ENCODE measurements around the gene DGKD.
"Not testable (repeated sequence)": the region's sequence is repeated elsewhere in the genome, so short reads cannot be mapped to it uniquely, and the experiment has no call there.

Gene DGKD, protein sequence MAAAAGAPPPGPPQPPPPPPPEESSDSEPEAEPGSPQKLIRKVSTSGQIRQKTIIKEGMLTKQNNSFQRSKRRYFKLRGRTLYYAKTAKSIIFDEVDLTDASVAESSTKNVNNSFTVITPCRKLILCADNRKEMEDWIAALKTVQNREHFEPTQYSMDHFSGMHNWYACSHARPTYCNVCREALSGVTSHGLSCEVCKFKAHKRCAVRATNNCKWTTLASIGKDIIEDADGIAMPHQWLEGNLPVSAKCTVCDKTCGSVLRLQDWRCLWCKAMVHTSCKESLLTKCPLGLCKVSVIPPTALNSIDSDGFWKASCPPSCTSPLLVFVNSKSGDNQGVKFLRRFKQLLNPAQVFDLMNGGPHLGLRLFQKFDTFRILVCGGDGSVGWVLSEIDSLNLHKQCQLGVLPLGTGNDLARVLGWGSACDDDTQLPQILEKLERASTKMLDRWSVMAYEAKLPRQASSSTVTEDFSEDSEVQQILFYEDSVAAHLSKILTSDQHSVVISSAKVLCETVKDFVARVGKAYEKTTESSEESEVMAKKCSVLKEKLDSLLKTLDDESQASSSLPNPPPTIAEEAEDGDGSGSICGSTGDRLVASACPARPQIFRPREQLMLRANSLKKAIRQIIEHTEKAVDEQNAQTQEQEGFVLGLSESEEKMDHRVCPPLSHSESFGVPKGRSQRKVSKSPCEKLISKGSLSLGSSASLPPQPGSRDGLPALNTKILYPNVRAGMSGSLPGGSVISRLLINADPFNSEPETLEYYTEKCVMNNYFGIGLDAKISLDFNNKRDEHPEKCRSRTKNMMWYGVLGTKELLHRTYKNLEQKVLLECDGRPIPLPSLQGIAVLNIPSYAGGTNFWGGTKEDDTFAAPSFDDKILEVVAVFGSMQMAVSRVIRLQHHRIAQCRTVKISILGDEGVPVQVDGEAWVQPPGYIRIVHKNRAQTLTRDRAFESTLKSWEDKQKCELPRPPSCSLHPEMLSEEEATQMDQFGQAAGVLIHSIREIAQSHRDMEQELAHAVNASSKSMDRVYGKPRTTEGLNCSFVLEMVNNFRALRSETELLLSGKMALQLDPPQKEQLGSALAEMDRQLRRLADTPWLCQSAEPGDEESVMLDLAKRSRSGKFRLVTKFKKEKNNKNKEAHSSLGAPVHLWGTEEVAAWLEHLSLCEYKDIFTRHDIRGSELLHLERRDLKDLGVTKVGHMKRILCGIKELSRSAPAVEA

DNA sequence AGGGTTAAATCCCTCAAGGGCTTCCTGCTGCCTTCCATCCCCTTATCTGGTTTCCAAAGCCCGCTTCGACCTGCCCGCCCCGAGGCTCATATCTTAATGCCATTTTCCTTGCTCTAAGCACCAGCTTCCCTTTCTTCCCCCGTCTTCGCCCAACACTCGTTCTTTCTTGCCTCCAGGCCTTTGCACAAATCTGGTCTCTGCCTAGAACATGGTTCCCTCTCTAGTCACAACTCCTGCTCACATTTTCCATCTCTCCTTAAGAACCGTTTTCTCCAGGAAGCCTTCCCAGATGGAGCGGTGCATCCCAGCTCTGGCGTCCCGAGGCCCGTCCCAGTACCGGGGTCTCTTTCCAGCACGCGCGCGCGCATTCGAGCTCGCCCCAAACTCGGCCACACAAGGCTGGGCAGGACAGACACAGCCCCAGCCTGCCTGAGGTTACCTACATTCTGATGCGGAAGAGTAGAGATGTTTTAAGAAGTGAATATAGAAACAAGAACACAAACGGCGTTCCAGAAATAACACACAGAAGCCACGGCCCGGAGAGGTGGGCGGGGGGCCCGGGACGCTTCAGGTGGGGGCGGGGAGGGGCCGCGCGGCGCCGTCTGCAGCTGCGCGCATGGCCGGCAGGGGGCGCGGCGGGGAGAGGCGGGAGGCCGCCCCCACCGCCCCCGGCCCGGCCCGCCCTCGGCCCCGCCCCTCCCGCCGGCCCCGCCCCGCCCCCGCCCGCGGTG is at the start of gene DGKD:
DGKD (plus strand) TSS at position 726 of the 731 bp plus-strand sequence. CDS start 25 bp downstream, outside the sequence.
- peak; percentile 52 for DNase-seq

DNA sequence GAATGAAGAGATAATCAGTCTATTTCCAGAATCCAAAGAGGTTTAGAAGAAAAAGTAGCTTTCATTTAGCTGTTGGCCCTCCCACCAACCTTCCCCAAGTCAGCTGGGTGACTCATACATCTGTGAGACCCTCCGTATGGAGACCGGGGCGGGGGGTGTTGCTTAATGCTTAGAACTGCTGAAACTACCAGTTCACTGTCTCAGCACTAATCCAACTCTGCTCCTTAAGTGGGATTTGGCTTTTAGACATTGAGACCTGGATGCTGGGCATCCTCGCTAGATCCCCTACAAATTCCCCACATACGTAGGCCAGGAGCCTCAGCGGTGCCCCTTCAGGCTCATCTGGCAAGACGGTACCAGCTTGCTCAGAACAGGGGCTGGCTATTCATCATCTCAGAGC is 46.7 kb upstream of the DGKD start, which contains the start of gene SAG:
SAG (plus strand) TSS at position 252 of the 400 bp plus-strand sequence. CDS start 1,374 bp downstream, outside the sequence.
- DNase-seq = no peak

DNA sequence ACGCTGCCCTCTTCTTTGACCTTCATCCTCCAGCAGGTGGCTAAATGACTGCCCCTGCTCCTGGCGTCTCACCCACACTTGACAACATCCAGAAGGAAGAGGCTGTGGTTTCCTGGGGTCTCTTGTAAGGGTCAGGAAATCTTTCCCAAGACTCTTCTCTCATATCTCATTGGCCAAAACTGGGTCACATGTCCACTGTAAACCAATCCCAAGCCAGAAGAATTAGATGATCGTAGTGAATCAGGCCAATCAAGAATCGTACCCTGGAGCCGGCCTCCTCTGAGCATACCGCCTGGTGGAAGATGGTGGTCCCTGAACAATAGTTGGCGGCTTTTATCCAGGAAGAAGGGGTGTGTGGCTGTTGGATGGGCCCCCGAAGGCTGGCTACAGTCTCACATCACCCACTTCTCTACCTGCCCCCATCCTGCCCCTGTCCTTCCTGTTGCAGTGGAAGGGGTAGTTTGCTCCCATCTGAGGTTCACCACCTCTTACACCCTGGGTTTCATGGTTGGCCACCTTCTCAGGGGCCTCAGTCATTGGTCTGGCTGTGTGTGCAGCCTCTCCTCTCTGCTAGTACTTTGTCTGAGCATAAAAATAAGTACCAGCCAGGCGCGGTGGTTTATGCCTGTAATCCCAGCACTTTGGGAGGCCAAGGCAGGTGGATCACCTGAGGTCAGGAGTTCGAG is 42.9 kb upstream of the DGKD start:
- DNase-seq = no peak

DNA sequence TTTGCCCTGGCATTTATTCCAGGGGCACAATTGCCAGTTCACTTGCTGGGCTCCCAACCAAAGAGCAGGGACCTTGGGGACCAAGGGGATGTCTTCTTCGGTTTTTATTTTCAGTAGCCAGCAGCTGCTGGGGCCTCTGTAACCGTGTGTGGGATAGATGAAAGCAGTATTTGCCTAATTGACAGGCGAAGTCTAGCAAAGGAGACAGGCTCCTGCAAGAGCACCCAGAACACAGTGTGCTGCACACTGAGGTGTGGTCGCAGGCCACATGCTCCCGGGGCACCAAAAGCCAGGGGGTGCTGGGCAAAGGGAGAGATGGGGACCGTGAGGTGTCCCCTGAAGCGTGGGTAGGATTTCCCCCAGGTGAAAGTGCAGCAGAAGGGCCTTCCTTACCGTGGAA is 41.4 kb upstream of the DGKD start:
- no peak for DNase-seq

DNA sequence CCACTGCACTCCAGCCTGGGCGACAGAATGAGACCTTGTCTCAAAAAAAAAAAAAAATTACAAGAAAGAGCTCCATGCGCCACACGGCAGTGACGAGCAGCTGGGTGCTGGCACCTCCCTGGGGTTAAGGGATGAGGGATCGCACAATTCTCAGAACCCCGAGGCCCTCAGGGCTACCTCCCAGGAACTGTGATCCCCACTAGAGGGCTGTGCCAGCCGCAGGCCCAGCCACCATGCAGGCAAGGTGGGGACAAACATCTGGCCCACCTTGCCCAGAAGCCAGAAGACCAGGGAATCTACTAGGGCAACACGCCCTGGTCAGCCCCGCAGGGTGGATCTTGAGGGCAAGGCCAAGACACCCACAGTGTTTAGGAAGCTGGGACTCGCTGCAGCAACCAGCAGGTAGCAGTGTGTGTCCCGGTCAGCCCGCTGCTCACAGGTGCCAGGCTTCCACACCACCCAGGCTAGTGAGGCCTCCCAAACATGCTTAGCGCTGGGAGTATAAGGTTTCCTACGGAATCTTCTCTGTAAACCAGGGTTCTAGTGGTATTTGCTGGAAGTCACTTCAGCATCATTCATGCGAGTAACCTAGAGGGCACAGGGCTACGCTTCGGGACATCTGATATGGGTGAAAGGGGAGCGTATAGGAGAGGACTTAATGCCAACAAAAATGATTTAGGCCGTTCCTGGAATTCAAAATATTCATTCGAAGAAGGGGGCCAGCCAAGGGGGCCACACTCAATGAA is 39.9 kb upstream of the DGKD start:
- DNase-seq = no peak

DNA sequence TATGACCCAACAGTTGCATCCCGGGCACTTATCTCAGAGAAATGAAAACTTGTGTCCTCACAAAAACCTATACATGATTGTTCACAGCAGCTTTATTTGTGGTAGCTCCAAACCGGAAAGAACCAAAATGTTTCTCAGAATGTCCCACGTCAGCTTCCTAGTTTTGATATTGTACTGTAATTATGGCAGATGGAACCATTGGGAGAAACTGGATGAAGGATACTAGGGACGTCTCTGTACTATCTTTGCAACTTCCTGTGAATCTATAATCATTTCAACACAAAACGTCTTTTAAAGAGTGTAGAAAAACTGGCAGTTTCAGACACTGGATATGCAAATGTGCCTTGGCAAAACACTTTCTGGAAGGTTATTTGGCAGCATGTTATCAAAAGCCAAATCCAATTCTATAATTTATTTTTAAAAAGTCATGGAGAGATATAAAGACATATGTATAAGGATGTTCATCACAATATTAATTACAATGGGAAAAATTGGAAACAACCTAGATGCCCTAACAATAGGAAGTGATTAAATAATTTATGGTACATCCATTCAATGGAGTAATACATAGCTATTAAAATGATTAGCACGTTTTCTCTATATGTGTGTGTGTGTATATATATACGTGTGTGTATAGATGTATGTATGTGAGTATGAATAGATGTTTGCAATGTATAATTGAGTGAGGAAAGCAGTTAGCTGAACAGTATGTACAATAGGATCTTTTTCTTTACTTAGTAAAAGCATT is 36.9 kb upstream of the DGKD start:
- DNase-seq = no peak

DNA sequence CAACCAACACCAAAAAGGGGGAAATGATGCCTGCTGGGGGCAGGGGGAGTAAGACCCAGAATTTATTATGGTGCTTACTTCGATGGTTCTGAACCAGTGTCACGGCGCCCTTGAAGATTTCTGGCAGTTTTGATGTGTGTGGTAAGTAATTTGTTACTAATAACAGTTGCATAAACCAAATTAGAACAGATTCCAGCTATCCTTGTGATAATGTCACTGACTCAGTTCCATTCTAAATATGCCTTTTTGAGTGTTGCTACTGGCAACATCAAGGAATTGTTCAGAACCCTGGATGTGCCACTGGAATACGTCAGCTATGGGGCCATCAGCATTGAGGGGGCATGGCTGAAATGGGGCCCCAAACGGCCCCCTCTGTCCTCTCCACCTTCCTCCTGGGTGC is 35.0 kb upstream of the DGKD start:
- DNase-seq = no peak

DNA sequence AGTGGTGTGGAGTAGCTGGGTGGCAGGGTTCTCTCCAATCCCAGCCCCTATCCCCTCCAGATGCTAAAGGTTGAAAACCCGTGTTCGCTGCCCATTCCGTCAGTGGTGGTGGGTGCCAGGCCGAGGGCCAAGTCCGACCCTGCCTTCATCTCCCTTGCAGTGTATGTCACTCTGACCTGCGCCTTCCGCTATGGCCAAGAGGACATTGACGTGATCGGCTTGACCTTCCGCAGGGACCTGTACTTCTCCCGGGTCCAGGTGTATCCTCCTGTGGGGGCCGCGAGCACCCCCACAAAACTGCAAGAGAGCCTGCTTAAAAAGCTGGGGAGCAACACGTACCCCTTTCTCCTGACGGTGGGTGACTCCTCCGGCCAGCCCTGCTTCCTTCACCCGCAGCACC is 33.8 kb upstream of the DGKD start:
- no peak for DNase-seq

DNA sequence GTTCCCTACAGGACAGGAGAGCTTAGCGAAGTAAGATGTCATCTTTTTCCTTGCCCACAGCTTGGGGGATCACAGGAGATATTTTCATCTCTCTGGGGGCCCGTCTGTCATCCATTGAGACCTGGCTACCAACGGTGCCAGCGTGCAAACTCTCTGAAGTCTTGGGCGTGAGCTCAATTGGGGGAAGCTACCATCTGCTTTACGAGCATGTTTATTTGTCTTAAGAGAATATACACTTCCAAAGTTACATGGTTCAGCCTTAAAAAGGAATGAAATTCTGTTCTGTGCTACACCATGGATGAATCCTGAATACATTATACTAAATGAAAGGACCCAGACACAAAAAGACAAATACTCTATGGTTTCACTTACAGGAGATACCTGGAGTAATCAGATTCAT is 33.1 kb upstream of the DGKD start:
- DNase-seq = no peak

DNA sequence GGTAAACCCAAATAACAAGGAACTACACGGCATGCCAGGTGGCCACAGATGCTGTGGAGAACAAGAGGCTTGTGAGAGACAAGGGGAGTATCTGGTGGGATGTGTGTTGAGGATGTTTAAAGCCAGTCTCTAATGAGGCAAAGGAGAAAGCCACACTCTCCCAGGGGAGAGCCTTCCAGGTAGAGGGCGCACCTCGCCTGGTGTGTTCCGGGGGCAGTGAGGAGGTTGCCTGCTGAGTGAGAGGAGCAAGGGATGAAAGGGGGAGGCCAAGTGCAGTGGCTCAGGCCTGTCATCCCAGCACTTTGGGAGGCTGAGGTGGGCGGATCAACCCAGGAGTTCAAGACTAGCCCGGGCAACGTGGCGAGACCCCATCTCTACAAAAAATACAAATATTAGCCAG is 30.4 kb upstream of the DGKD start:
- no peak for DNase-seq

DNA sequence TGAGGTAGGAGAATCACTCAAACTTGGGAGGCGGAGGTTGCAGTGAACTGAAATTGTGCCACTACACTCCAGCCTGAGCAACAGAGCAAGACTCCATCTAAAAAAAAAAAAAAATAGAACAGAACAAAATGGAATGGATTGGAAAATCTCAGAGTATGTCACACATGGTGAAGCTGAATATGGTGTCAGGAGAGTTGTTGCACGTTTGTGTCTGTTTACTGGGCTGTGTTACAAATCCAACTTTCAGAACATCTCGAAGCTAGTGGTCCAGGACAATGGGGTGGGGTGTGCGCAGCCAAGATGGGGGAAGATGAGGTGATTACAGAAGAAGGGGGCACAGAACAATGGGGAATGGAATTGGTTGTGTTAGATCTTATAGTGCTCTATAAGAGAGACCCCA is 29.0 kb upstream of the DGKD start:
- no peak for DNase-seq

DNA sequence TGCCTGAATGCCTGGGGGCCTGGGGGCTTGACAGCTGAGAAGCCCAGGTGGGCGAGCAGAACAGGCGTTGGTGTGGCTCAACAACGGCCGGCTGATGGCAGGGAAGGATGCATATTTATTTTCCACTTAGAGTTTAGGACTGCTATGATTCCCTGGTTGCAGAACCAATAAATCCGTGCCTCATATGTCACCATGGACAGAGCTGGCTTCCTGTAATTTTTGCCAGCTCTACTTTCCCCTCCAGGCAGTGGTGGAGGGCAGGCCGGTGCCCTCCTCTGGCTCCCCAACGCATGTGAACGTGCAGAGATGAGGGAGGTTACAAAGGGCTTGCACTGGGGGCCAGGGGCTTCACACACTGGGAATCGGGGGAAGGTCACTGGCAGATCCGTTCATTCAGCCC is 28.5 kb upstream of the DGKD start:
- DNase-seq = no peak

DNA sequence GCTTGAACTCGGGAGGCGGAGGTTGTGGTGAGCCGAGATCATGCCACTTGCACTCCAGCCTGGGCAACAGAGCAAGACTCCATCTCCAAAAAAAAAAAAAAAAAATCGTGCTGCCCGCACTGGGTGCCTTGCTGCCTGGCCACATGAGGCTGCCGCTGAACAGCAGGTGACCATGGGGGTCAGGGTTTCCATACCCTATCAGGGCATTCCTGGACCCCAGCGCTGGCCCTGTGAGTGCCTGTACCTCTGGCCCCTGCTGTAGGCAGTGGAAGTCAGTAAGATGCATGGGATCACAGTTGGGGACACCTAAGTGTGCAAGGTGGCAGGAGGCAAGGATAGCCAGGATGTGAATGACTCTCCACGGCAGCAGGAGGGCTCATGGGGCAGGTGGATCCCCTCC is 27.8 kb upstream of the DGKD start:
- DNase-seq = no peak

DNA sequence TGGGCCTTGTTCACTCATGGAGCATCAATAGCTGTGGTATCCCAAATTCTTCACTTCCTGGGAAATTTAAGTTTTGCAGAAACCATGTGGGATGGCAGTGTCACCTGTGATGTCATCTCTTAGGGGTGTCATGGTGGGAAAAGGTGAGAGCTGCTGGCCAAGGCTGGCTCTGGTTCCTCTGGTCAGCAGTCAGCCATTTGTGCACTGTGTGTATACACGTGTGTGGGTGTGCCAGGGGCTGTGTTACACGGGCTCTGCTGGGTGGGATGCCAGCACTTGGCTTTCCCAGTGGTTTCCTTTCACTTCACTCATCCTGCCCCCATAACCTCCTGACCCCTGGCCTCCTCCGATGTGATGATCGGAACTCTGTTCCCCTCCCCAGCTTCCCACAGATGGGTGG is 25.4 kb upstream of the DGKD start:
- no peak for DNase-seq

DNA sequence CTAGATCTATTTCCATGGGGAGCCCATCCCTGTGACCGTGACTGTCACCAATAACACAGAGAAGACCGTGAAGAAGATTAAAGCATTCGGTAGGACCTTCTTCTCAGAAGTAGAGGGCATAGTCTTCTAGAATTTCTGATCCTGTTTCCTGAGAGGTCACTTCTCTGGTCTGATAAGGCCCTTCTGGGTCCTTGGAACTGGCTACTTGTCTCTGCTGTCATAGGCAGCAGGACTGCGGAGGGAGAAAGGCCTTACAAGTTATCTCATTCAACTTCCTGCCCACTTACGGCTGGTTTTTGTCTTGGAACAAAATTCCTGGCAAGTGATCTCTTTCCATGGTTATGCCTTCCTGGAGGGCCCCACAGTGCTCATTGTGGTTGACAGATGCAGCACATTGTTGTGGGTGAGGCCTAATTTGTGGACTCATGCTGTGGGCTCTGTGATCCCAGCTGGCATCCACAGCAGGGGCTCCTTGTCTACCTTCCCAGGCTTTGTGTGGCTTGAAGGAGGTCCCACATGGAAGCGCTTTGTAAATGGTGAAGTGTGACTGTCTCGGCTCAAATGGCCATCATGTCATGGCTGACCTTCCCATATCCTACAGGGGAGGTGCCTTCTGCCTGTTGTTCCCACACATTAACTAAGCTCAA is 24.7 kb upstream of the DGKD start:
- DNase-seq = no peak

DNA sequence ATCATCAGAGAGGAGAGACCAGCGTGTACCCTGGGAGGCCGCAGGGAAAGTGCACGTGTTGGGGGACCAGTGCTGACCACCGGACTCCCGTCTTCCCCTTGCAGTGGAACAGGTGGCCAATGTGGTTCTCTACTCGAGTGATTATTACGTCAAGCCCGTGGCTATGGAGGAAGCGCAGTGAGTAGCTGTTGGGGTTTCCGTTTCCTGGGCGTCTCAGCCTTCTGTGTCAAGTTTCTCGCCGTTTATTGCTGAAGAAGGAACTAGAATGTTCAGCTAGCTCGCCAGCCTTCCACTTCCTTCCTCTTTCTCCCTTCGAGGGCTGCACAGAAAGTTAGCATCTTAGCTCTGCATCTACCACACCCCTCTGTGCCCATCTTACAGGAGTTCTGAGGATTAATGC is 22.8 kb upstream of the DGKD start:
- no peak for DNase-seq

DNA sequence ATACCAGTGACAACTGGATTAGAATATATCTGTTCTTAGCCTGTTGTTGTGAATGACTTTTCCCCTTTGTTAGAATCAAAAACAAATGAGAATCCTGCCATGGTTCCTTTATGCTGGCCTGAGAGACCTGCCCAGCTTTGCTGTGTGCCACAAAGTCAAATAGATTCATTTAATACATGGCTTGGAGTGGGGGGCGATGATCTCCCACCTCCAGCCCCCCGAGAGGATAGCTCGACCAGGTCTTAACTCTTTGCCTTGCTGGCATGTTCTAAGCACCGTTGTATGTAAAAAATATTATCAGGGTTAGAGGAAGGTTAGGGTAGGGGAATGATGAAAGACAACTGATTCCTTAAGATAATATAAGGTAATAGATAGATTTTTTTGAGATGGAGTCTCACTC is 22.2 kb upstream of the DGKD start:
- no peak for DNase-seq

DNA sequence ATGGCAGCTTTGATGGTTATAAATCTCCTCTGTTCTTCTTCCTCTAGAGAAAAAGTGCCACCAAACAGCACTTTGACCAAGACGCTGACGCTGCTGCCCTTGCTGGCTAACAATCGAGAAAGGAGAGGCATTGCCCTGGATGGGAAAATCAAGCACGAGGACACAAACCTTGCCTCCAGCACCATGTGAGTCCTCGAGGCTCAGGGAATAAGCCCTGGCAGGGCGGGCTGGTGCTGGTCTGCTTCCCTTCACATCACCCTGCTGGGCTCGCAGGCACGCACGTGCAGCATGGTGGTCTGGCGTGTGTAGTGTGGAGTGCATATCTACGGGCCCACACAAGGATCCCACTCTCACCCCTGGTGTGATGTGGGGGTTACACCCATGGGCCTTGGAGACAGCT is 19.4 kb upstream of the DGKD start:
- DNase-seq = no peak

DNA sequence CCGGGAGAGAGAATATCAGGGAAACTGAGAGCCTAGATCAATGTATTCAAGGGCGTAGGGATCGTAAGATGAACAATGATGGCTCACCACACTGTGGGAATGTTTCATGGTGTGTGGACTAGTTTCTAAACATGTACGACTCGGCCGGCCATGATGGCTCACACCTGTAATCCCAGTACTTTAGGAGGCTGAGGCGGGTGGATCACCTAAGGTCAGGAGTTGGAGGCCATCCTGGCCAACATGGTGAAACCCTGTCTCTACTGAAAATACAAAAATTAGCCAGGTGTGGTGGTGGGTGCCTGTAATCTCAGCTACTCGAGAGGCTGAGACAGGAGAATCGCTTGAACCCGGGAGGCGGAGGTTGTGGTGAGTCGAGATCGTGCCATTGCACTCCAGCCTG is 18.2 kb upstream of the DGKD start:
- not testable (repeated sequence) for DNase-seq

DNA sequence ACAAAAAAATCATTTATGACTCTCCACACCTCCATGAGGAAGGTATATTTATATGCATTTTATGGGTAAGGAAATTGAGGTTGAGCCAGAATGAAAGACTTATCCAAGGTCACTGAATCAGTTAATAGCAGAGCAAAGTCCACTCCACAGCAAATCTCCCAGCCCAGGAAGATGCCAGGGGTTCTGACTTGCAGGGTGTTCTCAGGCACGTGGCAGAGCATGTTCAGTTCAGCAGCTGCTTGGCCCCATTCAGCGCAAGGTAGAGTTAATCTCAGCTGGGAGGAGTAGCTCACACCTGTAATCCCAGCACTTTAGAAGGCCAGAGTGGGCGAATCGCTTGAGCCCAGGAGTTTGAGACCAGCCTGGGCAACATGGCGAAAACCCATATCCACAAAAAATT is 17.8 kb upstream of the DGKD start:
- no peak for DNase-seq

All from NCI-H2227 treated with DMSO at 0.1 percent for 48 hours (cell line).